SH-SY5Y (cell line): ENCODE measurements around the gene FBXO22.

Experiments used
- GATA2 ChIP-seq: IDR thresholded peaks from 2 replicates; pipeline ENCODE4 v1.6.1; 2011; ENCODE audit warnings: mild to moderate bottlenecking, low read depth, low read length
- GATA3 ChIP-seq: IDR thresholded peaks from 2 replicates; pipeline ENCODE4 v1.6.1; 2011; ENCODE audit warnings: low read depth, mild to moderate bottlenecking, low read length, moderate library complexity

- TF ChIP-seq GATA2 (no peak), GATA3 (no peak)
Measured at GRCh38 chr15:75868019-75868418, 35.7 kb upstream of the FBXO22 start.
